DND-41 (cell line): Measurements from ENCODE around the gene TTC23.

Experiments
- ATAC-seq: fragments of 200-7000 bp; cut with Tn5 transposase; 3 replicates; pipeline ENCODE4 v1.9.1; 2021; ENCODE audit warnings: low read depth; ENCODE audit not compliant: insufficient read depth
- DNase-seq: peaks from one replicate; pipeline ENCODE4 v3.0.0-alpha.2; 2020
- H2AFZ ChIP-seq: 2 replicates; pipeline ENCODE4 v1.6.0; 2012; ENCODE audit warnings: low read depth, low read length
- H3K27ac ChIP-seq: 2 replicates; pipeline ENCODE4 v1.5.1; 2012; ENCODE audit warnings: low read length, inconsistent platforms
- H3K27me3 ChIP-seq: fragments of 200-600 bp; sonication (generic); 2 replicates; pipeline ENCODE4 v1.6.0; 2012; ENCODE audit warnings: low read length, mild to moderate bottlenecking, inconsistent platforms; ENCODE audit not compliant: insufficient read depth, poor library complexity
- H3K36me3 ChIP-seq: 2 replicates; pipeline ENCODE4 v1.5.1; 2012; ENCODE audit warnings: low read length, inconsistent platforms; ENCODE audit not compliant: insufficient read depth
- H3K4me1 ChIP-seq: 2 replicates; pipeline ENCODE4 v1.5.1; 2012; ENCODE audit warnings: mild to moderate bottlenecking, low read length; ENCODE audit not compliant: insufficient read depth
- H3K4me2 ChIP-seq: 2 replicates; pipeline ENCODE4 v1.6.0; 2012; ENCODE audit warnings: mild to moderate bottlenecking, moderate library complexity, low read length, inconsistent platforms; ENCODE audit not compliant: insufficient read depth
- H3K4me3 ChIP-seq, 2 experiments: fragments of 200-600 bp in 1 of 2; shearing (Covaris generic) in 1 of 2; 2 replicates each; pipeline ENCODE4 v1.5.1; 2012 to 2016; ENCODE audit warnings: inconsistent platforms in 2 of 2, low read length in 2 of 2, mild to moderate bottlenecking in 2 of 2, low read depth in 1 of 2, moderate library complexity in 1 of 2
- H3K79me2 ChIP-seq: 2 replicates; pipeline ENCODE4 v1.6.0; 2012; ENCODE audit warnings: low read length, inconsistent platforms; ENCODE audit not compliant: insufficient read depth
- H3K9ac ChIP-seq: 2 replicates; pipeline ENCODE4 v1.6.0; 2012; ENCODE audit warnings: low read depth, mild to moderate bottlenecking, inconsistent platforms, low read length, moderate library complexity
- H3K9me3 ChIP-seq: 2 replicates; pipeline ENCODE4 v1.5.1; 2012; ENCODE audit warnings: low read length, moderate library complexity, mild to moderate bottlenecking, inconsistent platforms; ENCODE audit not compliant: insufficient read depth, severe bottlenecking
- H4K20me1 ChIP-seq: 2 replicates; pipeline ENCODE4 v1.6.0; 2012; ENCODE audit warnings: low read length; ENCODE audit not compliant: insufficient read depth
- EZH2 ChIP-seq: IDR thresholded peaks from 3 replicates; pipeline ENCODE4 v1.6.1; 2012; ENCODE audit warnings: borderline replicate concordance, low read depth, mild to moderate bottlenecking, moderate library complexity, low read length, inconsistent platforms; ENCODE audit not compliant: severe bottlenecking
- TF ChIP-seq, protein P1 (sequence below): IDR thresholded peaks from 2 replicates; pipeline ENCODE4 v1.5.1; 2012; ENCODE audit warnings: borderline replicate concordance, low read length, moderate library complexity, mild to moderate bottlenecking; ENCODE audit not compliant: poor library complexity, severe bottlenecking; ENCODE audit errors: extremely low read depth

TTC23 gene

DNA sequence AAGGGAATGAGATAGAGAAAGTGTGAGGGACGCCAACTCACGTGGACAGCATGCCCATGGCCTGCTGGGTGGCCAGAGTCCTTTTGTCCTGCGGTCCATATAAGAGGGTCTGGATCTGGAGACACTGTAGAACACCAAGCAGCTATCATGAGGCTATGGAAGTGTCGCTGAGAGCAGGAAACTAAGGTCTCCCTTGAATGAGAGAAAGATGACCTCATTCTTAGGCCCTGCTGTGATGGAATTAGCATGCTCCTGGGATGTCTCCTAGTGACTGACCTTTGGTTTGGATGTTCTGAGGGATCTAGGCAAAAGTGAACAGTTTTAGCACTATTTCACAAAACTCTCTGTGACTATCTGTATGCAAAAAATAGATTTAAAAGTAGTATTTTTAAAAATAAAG lies 110.1 kb downstream of the TTC23 start:
- TF ChIP-seq EZH2 = no peak
- TF ChIP-seq, protein P1, sequence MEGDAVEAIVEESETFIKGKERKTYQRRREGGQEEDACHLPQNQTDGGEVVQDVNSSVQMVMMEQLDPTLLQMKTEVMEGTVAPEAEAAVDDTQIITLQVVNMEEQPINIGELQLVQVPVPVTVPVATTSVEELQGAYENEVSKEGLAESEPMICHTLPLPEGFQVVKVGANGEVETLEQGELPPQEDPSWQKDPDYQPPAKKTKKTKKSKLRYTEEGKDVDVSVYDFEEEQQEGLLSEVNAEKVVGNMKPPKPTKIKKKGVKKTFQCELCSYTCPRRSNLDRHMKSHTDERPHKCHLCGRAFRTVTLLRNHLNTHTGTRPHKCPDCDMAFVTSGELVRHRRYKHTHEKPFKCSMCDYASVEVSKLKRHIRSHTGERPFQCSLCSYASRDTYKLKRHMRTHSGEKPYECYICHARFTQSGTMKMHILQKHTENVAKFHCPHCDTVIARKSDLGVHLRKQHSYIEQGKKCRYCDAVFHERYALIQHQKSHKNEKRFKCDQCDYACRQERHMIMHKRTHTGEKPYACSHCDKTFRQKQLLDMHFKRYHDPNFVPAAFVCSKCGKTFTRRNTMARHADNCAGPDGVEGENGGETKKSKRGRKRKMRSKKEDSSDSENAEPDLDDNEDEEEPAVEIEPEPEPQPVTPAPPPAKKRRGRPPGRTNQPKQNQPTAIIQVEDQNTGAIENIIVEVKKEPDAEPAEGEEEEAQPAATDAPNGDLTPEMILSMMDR = no peak
- H3K36me3 ChIP-seq = peaks cover 20% of the 10 kb centered on the region
- no peak overlapping the region for H3K9ac ChIP-seq
- DNase-seq = no peak
- H3K4me1 ChIP-seq = no peaks in the 10 kb centered on the region
- H3K9me3 ChIP-seq = no peaks in the 10 kb centered on the region
- no peaks in the 10 kb centered on the region for H4K20me1 ChIP-seq
- no peak overlapping the region for H3K4me2 ChIP-seq
- no peak overlapping the region for H3K27ac ChIP-seq
- no peak overlapping the region for H3K4me3 ChIP-seq
- H2AFZ ChIP-seq = no peak overlapping the region
- ATAC-seq = no peak
- no peaks in the 10 kb centered on the region for H3K27me3 ChIP-seq
- H3K79me2 ChIP-seq = no peaks in the 10 kb centered on the region

DNA sequence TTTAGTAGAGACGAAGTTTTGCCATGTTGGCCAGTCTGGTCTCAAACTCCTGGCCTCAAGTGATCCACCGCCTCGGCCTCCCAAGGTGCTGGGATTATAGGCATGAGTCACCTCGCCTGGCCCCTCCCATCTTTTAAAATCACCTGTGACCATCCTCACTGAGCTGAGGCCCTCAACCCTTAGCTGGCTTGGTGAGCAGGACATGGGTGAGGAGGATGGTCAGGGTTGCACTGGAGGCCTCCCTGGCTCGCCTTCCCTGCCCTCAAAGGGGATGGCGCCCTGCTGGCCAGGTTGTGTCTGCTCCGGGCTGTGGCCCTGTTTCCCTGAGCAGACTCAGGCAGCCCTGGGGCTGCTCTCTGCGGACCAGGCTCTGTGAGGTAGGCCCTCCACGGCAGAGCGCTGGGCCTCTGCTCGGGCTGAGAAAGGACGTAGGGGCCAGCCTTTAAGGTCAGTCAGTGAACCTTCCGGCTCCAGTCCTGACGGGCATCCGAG lies 110.8 kb downstream of the TTC23 start:
- Histone ChIP-seq H3K27me3 (no peaks in the 10 kb centered on the region), H3K4me3 (no peak overlapping the region), H2AFZ (no peak overlapping the region), H3K9me3 (no peaks in the 10 kb centered on the region), H3K9ac (no peak overlapping the region), H3K36me3 (peaks cover 20% of the 10 kb centered on the region), H3K4me2 (no peak overlapping the region), H4K20me1 (no peaks in the 10 kb centered on the region), H3K27ac (no peak overlapping the region), H3K79me2 (no peaks in the 10 kb centered on the region), H3K4me1 (no peaks in the 10 kb centered on the region)
- DNase-seq (no peak), ATAC-seq (no peak)
- TF ChIP-seq, protein P1 = no peak
- TF ChIP-seq EZH2 = no peak

DNA sequence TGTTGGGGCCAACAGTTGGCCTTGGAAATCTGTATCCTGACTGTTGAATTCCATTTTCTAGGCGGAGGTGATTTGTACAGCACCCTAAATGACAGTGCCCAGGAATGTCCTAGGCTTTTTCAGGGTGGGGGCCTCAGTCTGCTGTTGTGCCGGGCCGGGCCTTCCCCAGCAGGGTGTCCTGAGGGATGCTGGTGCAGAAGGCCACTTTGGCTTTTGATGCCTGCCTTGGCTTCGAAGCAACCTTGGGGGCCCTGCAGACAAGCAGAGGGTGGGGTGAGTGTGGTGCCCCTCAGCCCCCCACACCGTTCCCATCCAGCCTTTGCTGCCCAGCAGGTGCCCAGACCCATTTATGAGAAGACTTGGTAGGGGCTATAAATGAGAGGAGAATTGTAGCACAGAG lies 111.5 kb downstream of the TTC23 start:
- Histone ChIP-seq H3K27me3 (no peaks in the 10 kb centered on the region), H3K4me2 (no peak overlapping the region)

More for the DNA sequence above, 111.5 kb downstream of the TTC23 start:
- Histone ChIP-seq H3K27ac (no peak overlapping the region), H3K4me3 (no peak overlapping the region), H3K79me2 (no peaks in the 10 kb centered on the region), H3K4me1 (no peaks in the 10 kb centered on the region), H2AFZ (no peak overlapping the region), H3K9me3 (no peaks in the 10 kb centered on the region), H3K9ac (no peak overlapping the region), H3K36me3 (peaks cover 20% of the 10 kb centered on the region), H4K20me1 (no peaks in the 10 kb centered on the region)
- DNase-seq (no peak), ATAC-seq (no peak)
- TF ChIP-seq, protein P1 = no peak
- no peak for TF ChIP-seq EZH2
